Smooth muscle cell of the brain vasculature (primary cell): Measurements from ENCODE around the gene SPAG16.
"Not testable (repeated sequence)": the region's sequence is repeated elsewhere in the genome, so short reads cannot be mapped to it uniquely, and the experiment has no call there.

Experiments
- DNase-seq: peaks from one replicate; pipeline ENCODE4 v3.0.0-alpha.2; 2012; ENCODE audit warnings: low read depth, low spot score

SPAG16 gene

DNA sequence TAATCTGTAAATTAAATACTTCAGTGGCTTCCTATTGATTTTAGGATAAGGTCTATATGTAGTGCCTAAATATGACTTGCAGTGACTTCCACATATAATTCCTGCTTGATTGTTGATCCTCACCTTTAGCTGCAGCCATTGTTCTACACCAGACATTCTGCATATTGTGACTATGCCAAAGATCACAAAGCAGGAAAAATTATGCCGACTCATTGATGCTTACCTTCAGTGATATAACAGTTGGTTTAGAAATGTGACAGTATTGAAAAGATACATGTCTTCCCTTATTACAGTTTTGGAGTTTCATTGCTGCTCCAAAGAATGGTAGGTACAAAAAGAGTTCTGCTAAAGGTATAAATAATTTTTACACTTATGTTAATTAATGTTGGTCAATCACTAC, 12.3 kb upstream of the SPAG16 start:
- DNase-seq: no peak

DNA sequence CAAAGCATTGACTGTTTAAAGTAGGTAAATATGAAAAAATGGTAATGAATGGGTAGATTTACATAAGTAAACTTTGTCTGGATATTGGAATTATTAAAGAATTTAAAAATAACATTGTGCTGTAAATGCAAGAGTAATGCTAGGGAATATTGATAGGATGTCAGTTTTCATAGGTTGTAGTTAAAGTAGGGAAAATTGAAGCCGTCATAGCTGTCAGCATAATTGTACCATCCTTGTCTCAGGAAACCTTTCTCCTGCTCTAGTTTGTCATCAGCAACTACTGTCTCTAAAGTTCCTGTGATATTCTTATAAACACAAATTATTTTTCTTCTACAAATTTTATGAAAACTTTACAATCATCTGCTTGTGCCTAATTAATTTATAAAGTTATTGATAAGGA, 10.1 kb upstream of the SPAG16 start:
- DNase-seq: no peak

DNA sequence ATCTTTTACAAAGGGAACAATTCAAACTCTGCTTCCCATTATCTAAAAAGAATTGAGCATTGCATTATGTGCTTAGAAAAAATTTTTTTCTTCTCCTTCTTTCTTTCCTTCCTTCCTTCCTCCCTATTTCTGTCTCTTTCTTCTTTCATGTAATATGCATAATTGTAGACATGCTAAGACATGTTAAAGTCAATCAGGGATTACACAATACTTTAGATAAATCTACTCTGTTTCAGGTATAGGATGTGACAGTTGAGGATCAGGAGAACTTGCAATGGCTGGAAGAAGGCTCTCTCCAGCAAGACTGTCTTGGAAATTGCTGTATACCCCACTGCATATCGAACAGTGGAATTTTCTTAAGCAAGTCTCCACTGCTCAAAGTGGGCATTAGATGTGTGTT, 9.0 kb upstream of the SPAG16 start:
- no peak for DNase-seq

- not testable (repeated sequence) for DNase-seq
These were observed 7.1 kb upstream of the SPAG16 start for GRCh38 chr2:213277134-213277533.

GRCh38 chr2:213279116-213279620, 5.1 kb upstream of the SPAG16 start:
- DNase-seq: no peak

DNA sequence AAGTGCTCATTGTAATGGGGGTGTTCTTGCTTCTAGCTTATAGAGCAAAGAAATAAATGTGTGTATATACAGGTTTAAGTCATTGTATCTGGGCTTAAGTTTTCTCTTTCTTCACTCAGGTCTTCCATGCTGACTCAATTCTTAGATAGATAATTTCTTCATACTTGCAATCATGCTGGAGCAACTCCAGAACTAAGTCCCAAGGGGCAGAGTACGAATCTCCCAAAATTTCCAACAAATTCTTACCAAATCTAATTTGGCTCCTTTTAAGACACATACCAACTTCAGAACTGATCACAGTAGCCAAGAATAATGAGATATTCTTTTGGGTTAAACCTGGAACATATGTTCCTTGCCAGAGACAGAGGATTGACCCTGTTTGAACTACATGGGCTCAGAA, 4.3 kb upstream of the SPAG16 start:
- no peak for DNase-seq

- DNase-seq: no peak
These were observed 3.1 kb upstream of the SPAG16 start for GRCh38 chr2:213281156-213281555.

DNA sequence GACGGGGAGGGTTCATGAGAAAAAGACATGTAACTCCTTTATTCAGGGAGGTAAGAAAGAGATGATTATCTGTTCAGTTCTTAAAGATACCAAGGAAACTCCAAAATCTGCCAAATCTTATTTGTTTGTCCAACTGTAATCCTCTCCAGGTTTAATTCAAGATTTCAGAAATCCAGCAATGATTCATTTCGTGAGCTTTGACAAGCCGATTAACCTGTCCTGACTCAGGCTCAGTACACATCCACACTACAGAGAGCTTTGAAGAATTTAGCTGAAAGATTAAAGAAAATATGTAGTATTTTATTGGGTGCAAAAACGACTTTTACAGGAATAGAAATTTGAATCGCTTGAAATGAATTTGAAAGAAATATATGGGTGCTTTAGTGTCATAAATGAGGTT, 1.1 kb downstream of the SPAG16 start:
- DNase-seq: no peak

DNA sequence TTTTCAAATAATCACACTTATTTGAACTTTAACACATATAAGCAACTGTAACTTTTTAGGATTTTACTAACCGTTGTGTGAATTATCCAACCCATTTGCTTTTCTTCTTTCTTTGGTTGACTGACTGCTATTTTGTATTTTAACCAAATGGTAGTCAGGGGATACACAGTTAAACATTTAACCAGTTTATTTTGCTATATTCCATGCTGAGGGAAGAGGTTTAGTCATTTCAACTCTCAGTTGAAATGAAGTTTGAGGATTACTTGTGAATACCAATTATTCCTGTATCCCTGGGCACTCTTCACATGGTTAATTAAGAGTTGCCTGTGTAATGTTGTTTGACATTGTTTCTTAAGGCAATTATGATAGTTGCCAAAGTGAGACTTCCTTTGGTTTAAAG, 1.9 kb downstream of the SPAG16 start:
- no peak for DNase-seq

DNA sequence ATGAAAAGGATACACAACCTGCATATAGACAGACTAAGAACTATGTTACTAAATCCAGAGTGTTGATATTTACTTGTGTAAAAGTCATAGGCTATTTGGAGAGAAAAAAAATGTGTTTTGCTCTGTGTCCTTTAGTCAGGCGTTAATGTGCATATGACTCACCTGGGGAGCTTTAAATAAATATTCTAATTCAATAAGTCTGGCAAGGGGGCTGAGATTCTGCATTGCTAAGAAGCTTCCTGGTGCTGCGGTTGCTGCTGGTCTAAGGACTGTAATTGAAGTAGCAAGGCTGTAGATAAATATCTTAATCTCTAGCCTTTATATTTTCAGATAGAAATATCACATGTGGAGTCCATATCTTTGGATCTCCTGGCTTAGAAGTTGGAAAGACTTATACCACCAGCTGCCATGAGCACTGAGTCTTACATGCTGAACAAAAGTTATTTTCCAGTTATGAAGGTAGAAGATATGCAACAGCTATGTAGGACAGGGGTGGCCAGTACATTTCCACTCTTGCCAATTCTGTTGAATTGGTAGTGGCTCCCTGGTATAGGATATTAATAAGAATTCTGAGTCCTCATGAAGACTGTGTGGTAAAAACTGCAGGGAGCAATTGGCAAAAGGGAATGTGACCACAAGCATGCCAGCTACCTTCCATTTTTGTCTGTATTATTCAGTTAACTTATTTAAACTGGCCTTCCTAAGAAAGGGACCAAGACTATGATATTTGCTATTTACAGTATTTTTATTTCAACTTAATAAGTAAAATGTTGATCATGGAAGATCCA, 4.8 kb downstream of the SPAG16 start:
- no peak for DNase-seq

DNA sequence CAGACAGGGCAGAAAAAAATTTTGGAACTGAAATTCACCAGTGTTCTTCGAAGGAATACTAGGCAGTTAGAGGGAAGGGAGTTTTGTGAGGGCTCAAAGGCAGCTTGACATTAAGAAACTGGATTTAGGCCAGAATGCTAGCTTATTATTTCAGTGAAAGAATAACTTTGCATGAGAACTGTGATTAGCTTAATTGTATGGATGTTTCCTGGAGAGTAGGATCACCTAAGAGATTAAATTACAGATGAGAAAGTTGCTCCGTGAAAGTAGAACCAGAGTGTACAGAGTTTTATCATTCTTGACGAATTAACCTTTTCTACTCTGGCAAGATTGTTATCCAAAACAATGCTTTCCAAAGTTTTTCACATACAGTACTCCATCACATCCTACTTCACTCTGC, 6.2 kb downstream of the SPAG16 start:
- DNase-seq: no peak

GRCh38 chr2:213296270-213296669, 12.0 kb downstream of the SPAG16 start:
- DNase-seq: no peak

DNA sequence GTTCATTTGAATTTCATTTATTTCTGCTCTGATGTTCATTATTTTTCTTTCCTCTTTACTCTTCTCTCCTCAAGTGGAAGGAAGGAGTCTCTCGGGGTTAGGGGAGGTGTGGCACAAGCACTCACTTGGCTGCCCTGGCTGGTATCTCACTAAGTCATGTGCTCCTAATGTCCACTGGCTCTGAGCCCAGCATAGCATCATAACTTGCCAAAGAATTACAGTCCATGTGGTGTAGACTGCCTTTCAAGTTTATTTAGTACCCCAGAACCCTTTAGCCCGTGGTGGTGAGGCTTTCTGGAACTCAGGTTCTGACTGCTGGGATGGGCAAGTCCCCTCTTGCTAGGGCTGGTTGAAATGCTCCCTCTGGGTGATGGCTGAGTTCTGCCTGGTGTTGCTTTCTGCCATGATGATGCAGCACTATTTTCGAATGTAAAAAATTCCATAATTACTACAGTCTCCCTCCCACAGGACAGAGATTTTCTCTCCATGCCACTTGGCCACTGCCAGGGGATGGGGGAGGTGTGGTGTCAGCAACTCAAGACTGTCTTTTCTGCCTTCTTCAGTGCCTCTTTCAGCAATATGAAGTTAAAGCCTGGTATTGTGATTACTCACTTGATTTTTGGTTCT, 22.2 kb downstream of the SPAG16 start:
- DNase-seq: no peak

- DNase-seq: no peak
These were observed 31.1 kb downstream of the SPAG16 start for GRCh38 chr2:213315168-213315876.

DNA sequence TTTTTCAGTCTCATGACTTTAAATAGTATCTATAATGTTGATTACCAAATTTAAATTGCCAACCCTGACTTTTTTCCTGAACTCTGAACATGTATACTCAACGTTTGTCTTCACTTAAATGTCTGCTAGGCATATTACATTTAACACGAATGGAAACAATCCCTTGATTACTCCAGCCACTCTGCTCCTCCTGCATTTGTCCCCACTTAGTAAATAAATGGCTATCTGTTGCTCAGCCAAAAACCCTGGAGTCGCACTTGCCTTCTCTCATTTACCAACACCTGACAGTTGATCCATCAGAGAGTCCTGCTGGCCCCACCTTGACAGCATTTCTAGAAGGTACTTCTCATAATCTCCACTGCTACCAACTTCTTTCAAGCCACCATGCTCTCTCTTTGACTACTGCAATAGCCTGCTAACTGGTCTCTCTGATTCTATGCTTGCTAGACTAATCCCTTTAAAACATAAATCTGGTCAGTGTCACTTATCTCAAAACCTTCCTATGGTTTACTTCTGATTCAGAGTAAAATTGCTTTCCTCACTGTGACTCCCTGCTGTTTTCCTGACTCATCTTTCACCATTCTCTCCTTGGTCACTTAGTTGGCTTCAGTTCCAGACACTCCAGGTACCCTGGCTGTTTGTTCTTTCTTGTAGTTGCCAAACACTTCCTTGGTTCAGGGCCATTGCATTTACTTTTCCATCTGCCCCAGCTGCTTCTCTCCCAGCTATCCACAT, 31.9 kb downstream of the SPAG16 start:
- peak; percentile 76 for DNase-seq

DNA sequence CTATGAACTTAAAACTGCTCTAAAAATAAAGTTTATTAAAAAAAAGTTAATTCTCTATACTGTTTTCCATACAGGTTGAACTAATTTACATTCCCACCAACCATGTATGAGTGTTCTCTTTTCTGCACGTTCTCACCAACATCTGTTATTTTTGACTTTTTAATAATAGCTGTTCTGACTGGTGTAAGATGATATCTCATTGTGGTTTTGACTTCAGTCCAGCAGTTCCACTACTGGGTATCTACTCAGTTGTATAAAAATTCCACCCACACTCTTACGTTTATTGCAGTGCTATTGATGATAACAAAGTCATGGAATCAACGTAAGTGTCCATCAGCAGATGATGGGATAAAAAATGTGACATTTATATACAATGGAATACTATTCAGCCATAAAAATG, 33.7 kb downstream of the SPAG16 start:
- DNase-seq: peak; percentile 40

GRCh38 chr2:213320604-213321003, 36.3 kb downstream of the SPAG16 start:
- DNase-seq: no peak

DNA sequence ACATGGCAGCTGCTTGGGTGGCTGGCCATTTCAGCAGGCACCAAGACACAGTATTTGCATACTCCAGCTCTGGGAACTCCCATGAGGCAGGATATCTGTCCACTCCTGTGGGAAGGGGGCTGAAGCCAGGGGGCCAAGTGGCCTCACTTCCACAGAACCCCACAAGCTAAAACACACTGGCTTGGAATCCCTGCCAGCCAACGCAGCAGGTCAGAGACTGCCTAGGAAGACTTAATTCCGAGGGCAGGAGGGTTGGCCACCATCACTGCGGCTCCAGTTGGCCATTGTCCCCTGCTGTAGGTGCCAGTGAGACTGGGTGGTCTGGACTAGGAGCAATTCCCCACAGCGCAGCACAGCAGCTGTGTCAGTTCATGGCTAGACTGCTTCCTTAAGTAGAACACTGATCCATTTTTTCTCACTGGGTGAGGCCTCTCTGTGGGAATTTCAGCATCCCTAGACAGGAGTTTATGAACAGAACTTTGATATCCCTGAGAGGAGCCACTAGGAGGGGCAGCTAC, 52.0 kb downstream of the SPAG16 start:
- DNase-seq: no peak

- DNase-seq: no peak
These were observed 69.2 kb downstream of the SPAG16 start for GRCh38 chr2:213353419-213353818.

DNA sequence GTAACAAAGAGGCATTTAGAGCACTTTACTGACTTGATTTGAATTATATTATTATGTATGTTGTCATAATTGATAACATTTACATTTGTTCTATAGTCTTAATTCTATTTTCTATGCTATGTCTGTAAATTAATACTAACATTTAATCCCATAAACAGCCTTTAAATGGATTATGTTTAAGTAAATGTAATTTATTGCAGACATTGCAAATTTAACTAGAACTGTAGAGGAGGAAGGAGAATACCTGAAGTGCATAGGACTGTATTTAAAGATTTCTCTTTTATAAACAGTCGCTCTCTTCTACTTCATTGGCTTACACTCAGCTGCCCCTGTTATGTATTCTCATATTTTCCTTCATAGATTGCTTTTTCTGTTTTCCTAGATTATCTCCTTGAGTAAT, 92.4 kb downstream of the SPAG16 start:
- DNase-seq: no peak

DNA sequence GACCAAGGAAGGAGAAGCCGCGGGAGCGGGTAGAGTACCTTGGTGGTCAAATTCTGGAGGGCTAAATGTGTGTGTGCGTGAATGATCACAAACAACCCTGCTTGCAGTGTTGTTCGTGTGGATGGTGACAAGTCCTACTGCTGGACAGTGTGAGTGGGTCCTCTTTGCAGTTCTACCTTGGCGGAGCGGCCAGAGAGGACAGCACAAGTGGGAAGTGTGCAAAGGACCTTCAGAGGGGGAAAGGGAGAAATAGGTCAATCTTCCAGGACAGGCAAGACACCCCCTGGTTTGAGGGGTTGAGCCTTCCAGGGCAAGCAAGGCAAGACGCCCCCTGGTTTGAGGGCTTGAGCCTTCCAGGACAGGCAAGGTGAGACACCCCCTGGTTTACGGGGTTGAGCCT, 122.8 kb downstream of the SPAG16 start:
- DNase-seq: not testable (repeated sequence)
